ENCODE data around the gene SF3A1.

Gene SF3A1

DNA sequence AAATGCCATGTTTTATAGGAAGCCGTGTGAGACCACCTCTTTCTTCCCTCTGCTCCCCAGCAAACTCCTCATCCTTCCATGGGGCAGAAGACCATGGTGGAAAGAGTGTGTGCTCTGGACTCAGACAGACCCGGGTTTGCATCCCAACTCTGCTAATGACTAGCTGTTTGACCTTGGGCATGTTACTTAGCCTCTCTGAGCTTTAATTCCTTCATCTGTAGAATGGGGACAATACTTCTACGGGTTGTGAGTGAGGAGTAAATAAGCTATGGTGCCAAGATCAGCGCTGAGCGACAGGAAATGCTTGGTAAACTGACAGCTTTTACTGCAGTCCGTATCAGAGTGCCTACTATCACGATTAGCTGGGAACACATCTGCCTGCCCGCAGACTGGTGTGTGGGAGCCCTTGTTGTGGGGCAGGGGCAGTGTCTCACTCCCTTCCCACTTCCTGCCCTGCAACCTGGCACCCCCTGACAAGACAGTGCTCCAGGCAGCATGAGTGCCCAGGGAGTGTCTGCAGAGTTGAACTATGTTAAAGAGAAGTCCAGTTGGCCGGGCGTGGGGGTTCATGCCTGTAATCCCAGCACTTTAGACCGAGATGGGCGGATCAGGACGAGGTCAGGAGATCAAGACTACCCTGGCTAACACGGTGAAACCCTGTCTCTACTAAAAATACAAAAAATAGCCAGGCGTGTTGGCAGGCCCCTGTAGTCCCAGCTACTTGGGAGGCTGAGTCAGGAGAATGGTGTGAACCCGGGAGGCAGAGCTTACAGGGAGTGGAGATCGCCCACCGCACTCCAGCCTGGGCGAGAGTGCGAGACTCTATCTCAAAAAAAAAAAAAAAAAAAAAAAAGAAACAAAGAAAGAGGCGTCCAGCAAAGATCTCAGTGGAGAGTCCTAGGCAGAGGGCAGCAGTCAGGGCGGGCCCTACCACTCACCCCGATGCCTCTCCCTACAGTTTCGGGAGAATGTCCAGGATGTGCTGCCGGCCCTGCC is 42.3 kb upstream of the SF3A1 start:
- peaks cover 17 to 40% (median 40%) of the 10 kb centered on the region in 5 donors for H3K27me3 ChIP-seq (ENCODE audit: control insufficient read depth in 5 of 5, insufficient read depth in 4 of 5, low read length in 5 of 5)
- no peaks in the 10 kb centered on the region for H3K36me3 ChIP-seq (ENCODE audit: control insufficient read depth in 5 of 5, insufficient read depth in 5 of 5, low read length in 5 of 5)
- H3K4me3 ChIP-seq (ENCODE audit: low read depth in 1 of 5, low read length in 5 of 5), result no peak overlapping the region
- H3K9me3 ChIP-seq (ENCODE audit: control insufficient read depth in 5 of 5, low read length in 5 of 5), result no peaks in the 10 kb centered on the region
- H3K9ac ChIP-seq (ENCODE audit: low read length in 5 of 5), result no peak overlapping the region
- H3K27ac ChIP-seq (ENCODE audit: low read depth, low read length), result no peak overlapping the region
- H3K4me1 ChIP-seq (ENCODE audit: control insufficient read depth in 5 of 5, insufficient read depth in 5 of 5, low read length in 5 of 5), result peaks cover 0 to 20% (median 16%) of the 10 kb centered on the region in 5 donors

- Histone ChIP-seq H3K27ac (ENCODE audit: low read depth, low read length) (no peak overlapping the region), H3K4me1 (ENCODE audit: control insufficient read depth in 5 of 5, insufficient read depth in 5 of 5, low read length in 5 of 5) (peaks cover 0 to 20% (median 16%) of the 10 kb centered on the region in 5 donors), H3K9ac (ENCODE audit: low read length in 5 of 5) (peak overlapping the region in 2 of 5 donors; percentile 16 to 30), H3K27me3 (ENCODE audit: control insufficient read depth in 5 of 5, insufficient read depth in 4 of 5, low read length in 5 of 5) (peaks cover 17 to 46% (median 40%) of the 10 kb centered on the region in 5 donors), H3K36me3 (ENCODE audit: control insufficient read depth in 5 of 5, insufficient read depth in 5 of 5, low read length in 5 of 5) (no peaks in the 10 kb centered on the region), H3K4me3 (ENCODE audit: low read depth in 1 of 5, low read length in 5 of 5) (peak overlapping the region; percentile 44 to 59 (median 54)), H3K9me3 (ENCODE audit: control insufficient read depth in 5 of 5, low read length in 5 of 5) (no peaks in the 10 kb centered on the region)
Measured at GRCh38 chr22:30397656-30398635, 41.3 kb upstream of the SF3A1 start.

DNA sequence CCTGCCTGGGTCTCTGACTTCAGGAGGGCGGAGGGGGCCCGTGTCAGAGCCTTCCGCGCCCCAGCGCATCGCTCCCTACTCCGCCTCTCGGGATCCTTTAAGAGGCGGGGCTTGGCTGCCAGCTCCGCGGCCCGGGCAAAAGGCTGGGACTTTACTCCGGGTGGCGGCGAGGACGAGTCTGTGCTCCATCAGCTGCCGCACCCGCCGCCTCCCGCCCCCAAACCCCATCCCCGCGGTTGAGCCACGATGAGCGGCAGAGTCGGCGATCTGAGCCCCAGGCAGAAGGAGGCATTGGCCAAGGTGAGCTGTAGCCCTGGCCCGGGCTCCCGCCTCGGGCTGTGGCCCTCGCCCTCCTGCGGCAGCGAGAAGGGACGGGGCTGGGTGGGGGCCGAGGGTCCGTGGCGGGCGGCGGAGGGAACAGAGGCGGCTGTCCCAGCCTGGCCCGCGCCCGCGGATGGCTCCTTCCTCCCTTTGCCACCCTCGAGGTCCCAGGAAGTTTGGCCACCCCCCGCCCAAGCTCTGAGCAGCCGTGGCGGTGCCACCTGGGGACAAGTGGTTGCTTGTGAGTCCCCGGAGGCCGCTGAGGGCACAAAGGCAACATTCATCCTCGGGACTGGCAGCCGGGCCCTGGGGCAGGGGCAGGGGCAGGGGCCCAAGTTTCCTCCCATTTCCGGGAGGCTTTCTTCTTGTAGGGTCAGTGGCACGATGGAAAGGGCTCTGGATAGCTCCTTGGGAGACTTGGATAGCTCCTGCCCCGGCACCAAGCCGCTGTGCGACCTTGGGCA is 40.4 kb upstream of the SF3A1 start, which contains the start of gene SEC14L2:
Gene SEC14L2 (plus strand): TSS at position 148 of the 785 bp plus-strand sequence. CDS start 99 bp downstream, at position 247.
- Histone ChIP-seq H3K9ac (ENCODE audit: low read length in 5 of 5) (peak within 1 kb of the TSS in 2 of 5 donors; percentile 23 to 35), H3K9me3 (ENCODE audit: control insufficient read depth in 5 of 5, low read length in 5 of 5) (no peaks in the 10 kb centered on the region), H3K27ac (ENCODE audit: low read depth, low read length) (no peak within 1 kb of the TSS), H3K27me3 (ENCODE audit: control insufficient read depth in 5 of 5, insufficient read depth in 4 of 5, low read length in 5 of 5) (peaks cover 17 to 48% (median 40%) of the 10 kb centered on the region in 5 donors), H3K4me3 (ENCODE audit: low read depth in 1 of 5, low read length in 5 of 5) (peak within 1 kb of the TSS; percentile 48 to 59 (median 54)), H3K4me1 (ENCODE audit: control insufficient read depth in 5 of 5, insufficient read depth in 5 of 5, low read length in 5 of 5) (peaks cover 0 to 20% (median 16%) of the 10 kb centered on the region in 5 donors), H3K36me3 (ENCODE audit: control insufficient read depth in 5 of 5, insufficient read depth in 5 of 5, low read length in 5 of 5) (no peaks in the 10 kb centered on the region)

- no peaks in the 10 kb centered on the region for H3K36me3 ChIP-seq (ENCODE audit: control insufficient read depth in 5 of 5, insufficient read depth in 5 of 5, low read length in 5 of 5)
- H3K27ac ChIP-seq (ENCODE audit: low read depth, low read length), result no peak overlapping the region
- peaks cover 17 to 41% (median 30%) of the 10 kb centered on the region in 5 donors for H3K27me3 ChIP-seq (ENCODE audit: control insufficient read depth in 5 of 5, insufficient read depth in 4 of 5, low read length in 5 of 5)
- no peak overlapping the region for H3K9ac ChIP-seq (ENCODE audit: low read length in 5 of 5)
- peaks cover 0 to 6% (median 0%) of the 10 kb centered on the region in 5 donors for H3K9me3 ChIP-seq (ENCODE audit: control insufficient read depth in 5 of 5, low read length in 5 of 5)
- no peak overlapping the region for H3K4me3 ChIP-seq (ENCODE audit: low read depth in 1 of 5, low read length in 5 of 5)
- H3K4me1 ChIP-seq (ENCODE audit: control insufficient read depth in 5 of 5, insufficient read depth in 5 of 5, low read length in 5 of 5), result peaks cover 0 to 17% (median 12%) of the 10 kb centered on the region in 5 donors
Measured at GRCh38 chr22:30393885-30394284, 37.2 kb upstream of the SF3A1 start.

DNA sequence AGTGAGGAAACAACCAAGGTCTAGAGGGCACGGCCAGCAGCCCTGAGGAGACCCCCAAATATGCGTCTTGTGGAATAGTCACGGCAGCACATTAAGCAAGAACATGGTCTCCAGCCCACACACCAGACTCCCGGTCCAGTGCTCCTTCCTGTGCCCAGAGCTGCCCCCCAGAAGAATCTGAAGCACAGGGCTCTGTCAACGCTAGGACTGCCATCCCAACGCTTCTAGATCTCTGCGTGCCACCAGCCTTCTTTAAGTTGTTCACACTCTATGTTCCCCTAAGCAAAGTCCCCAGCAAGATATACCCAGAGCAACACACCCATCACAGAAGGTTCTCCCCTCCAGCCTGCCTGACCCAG is 36.6 kb upstream of the SF3A1 start:
- Histone ChIP-seq H3K9me3 (ENCODE audit: control insufficient read depth in 5 of 5, low read length in 5 of 5) (peaks cover 0 to 6% (median 0%) of the 10 kb centered on the region in 5 donors), H3K27ac (ENCODE audit: low read depth, low read length) (no peak overlapping the region), H3K4me1 (ENCODE audit: control insufficient read depth in 5 of 5, insufficient read depth in 5 of 5, low read length in 5 of 5) (peaks cover 0 to 13% (median 11%) of the 10 kb centered on the region in 5 donors), H3K9ac (ENCODE audit: low read length in 5 of 5) (no peak overlapping the region), H3K36me3 (ENCODE audit: control insufficient read depth in 5 of 5, insufficient read depth in 5 of 5, low read length in 5 of 5) (no peaks in the 10 kb centered on the region), H3K4me3 (ENCODE audit: low read depth in 1 of 5, low read length in 5 of 5) (no peak overlapping the region), H3K27me3 (ENCODE audit: control insufficient read depth in 5 of 5, insufficient read depth in 4 of 5, low read length in 5 of 5) (peaks cover 14 to 36% (median 24%) of the 10 kb centered on the region in 5 donors)

DNA sequence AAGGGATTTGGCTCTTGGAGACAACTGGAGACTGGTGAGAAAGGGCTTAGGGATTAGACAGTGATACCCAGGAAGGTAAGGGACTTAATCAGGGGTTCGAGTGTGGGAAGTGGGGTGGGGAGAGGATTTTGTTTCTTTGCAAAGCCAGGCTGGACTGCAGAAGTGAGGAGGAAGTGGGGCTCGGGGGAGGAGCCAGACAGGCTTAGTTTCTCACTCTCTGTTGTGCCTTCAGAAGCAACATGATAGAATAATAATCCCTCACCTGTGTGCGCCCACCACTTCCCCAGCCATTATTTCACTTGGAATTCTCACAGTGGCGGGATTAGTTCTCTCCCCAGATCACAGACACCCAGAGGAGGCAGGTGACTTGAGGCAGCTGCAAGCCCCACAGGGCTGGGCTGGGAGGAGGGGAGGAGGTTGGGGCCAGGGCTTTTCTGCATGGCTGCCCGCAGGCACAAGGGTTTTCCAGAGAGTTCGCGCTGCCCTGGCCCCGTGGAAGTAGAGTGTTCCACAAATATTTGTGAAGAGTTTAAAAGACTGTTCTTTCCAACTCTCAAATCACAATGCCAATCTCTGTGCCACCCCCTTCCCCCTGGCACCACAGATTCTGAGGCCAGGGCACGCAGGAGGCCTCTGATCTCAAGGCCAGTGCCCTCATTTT is 36.1 kb upstream of the SF3A1 start:
- Histone ChIP-seq H3K9me3 (ENCODE audit: control insufficient read depth in 5 of 5, low read length in 5 of 5) (peaks cover 0 to 6% (median 0%) of the 10 kb centered on the region in 5 donors), H3K27ac (ENCODE audit: low read depth, low read length) (no peak overlapping the region), H3K27me3 (ENCODE audit: control insufficient read depth in 5 of 5, insufficient read depth in 4 of 5, low read length in 5 of 5) (peaks cover 9 to 31% (median 19%) of the 10 kb centered on the region in 5 donors), H3K4me1 (ENCODE audit: control insufficient read depth in 5 of 5, insufficient read depth in 5 of 5, low read length in 5 of 5) (peaks cover 0 to 13% (median 11%) of the 10 kb centered on the region in 5 donors), H3K9ac (ENCODE audit: low read length in 5 of 5) (no peak overlapping the region), H3K36me3 (ENCODE audit: control insufficient read depth in 5 of 5, insufficient read depth in 5 of 5, low read length in 5 of 5) (no peaks in the 10 kb centered on the region), H3K4me3 (ENCODE audit: low read depth in 1 of 5, low read length in 5 of 5) (no peak overlapping the region)

DNA sequence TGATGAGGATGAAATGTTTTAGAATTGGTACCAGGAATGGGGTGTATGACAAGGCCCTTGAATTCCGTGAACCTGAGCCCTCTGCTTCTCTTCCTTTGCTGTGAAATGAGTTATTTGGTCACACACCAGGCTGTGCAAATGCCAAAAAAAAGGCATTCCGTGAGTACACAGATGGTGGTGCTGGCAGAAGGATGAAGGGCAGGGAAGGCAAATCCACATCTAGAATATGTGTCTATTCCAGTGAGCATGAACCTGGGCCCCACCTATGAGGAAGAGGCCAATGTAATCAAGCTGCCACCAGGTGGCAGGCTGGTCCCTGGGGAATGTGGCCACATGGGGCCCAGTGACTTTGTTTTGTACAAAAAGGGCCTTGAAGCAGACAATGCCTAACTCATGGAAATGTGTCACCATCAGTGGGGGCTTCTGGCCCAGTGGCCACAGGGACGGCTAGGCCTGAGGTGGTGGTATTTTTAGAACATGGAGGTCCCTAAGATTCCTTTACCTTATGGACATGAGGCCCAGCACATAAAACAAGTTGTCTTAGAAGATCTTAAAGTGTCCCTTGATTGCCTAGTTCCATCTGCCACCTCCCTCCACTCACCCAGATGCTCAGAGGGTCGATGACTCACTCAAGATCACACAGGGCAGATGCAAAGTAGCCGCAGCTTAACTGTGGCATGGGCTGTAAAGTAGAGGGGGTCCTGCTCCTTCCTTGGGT is 34.4 kb upstream of the SF3A1 start:
- Histone ChIP-seq H3K4me1 (ENCODE audit: control insufficient read depth in 5 of 5, insufficient read depth in 5 of 5, low read length in 5 of 5) (peaks cover 0 to 11% (median 10%) of the 10 kb centered on the region in 5 donors), H3K27ac (ENCODE audit: low read depth, low read length) (no peak overlapping the region), H3K27me3 (ENCODE audit: control insufficient read depth in 5 of 5, insufficient read depth in 4 of 5, low read length in 5 of 5) (peaks cover 4 to 19% (median 9%) of the 10 kb centered on the region in 5 donors), H3K9ac (ENCODE audit: low read length in 5 of 5) (no peak overlapping the region), H3K36me3 (ENCODE audit: control insufficient read depth in 5 of 5, insufficient read depth in 5 of 5, low read length in 5 of 5) (no peaks in the 10 kb centered on the region), H3K4me3 (ENCODE audit: low read depth in 1 of 5, low read length in 5 of 5) (no peak overlapping the region), H3K9me3 (ENCODE audit: control insufficient read depth in 5 of 5, low read length in 5 of 5) (peaks cover 0 to 6% (median 0%) of the 10 kb centered on the region in 5 donors)

GRCh38 chr22:30386960-30387827 is 30.5 kb upstream of the SF3A1 start, which contains the start of gene RNF215:
Gene RNF215 (minus strand): TSS chr22:30387411. CDS start chr22:30387313, 98 bp downstream.
- peaks cover 0 to 21% (median 16%) of the 10 kb centered on the region in 5 donors for H3K36me3 ChIP-seq (ENCODE audit: control insufficient read depth in 5 of 5, insufficient read depth in 5 of 5, low read length in 5 of 5)
- H3K27me3 ChIP-seq (ENCODE audit: control insufficient read depth in 5 of 5, insufficient read depth in 4 of 5, low read length in 5 of 5), result no peaks in the 10 kb centered on the region
- peaks cover 0 to 6% (median 0%) of the 10 kb centered on the region in 5 donors for H3K9me3 ChIP-seq (ENCODE audit: control insufficient read depth in 5 of 5, low read length in 5 of 5)
- H3K4me1 ChIP-seq (ENCODE audit: control insufficient read depth in 5 of 5, insufficient read depth in 5 of 5, low read length in 5 of 5), result peaks cover 0 to 17% (median 12%) of the 10 kb centered on the region in 5 donors
- H3K4me3 ChIP-seq (ENCODE audit: low read depth in 1 of 5, low read length in 5 of 5), result peak within 1 kb of the TSS; percentile 42 to 80 (median 76)
- H3K27ac ChIP-seq (ENCODE audit: low read depth, low read length), result no peak within 1 kb of the TSS
- H3K9ac ChIP-seq (ENCODE audit: low read length in 5 of 5), result peak within 1 kb of the TSS in 3 of 5 donors; percentile 59 to 68 (median 64)
